ENCODE measurements around the gene ZNF208.

Gene ZNF208

DNA sequence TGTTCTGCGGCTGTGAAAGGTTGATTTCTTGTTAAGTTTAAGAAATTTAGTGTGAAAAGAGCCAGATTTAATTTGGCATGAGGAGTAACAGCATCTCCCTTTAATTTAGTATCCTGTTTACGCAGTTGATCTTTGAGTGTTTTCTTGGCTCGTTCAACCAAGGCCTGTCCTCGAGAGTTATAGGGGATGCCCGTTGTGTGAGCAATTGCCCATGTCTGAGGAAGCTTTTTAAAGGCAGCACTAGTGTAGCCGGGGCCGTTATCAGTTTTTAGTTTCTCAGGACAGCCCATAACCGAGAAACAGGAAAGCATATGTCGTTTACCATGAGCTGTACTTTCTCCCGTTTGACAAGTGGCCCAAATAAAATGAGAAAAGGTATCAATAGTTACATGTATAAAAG, 127.2 kb downstream of the ZNF208 start:
- no peak for DNase-seq
